Common myeloid progenitor, CD34-positive (primary cell): ENCODE measurements around the gene DPEP3.

Source experiments
- CTCF ChIA-PET: fragments of 350-600 bp; sonication (Branson Sonifier 250); formaldehyde crosslinking; loops from one replicate; lab custom pipeline; 2021; ENCODE audit warnings: antibody characterized with exemption; lab: Charles Lee
- POLR2A ChIA-PET: fragments of 350-600 bp; sonication (Branson Sonifier 250); formaldehyde crosslinking; loops from one replicate; lab custom pipeline; 2021; ENCODE audit warnings: antibody characterized with exemption; lab: Charles Lee
- DNase-seq, 3 donors: peaks; one replicate each; pipeline versions ENCODE4 v3.0.0 to v3.0.0-alpha.2; 2013
- H3K27ac ChIP-seq, 2 experiments: 1 replicate in 1 of 2; 2 replicates in 1 of 2; pipeline ENCODE4 v1.7.0; 2013; ENCODE audit warnings: inconsistent platforms in 2 of 2, low read length in 2 of 2, mild to moderate bottlenecking in 2 of 2, low read depth in 1 of 2, moderate library complexity in 1 of 2; ENCODE audit not compliant: severe bottlenecking in 2 of 2, insufficient read depth in 1 of 2, poor library complexity in 1 of 2
- H3K27me3 ChIP-seq, 5 experiments: replicated peaks in 2 of 5; 1 replicate in 3 of 5; 2 replicates in 2 of 5; pipeline versions ENCODE4 v1.6.1 to v1.7.0; 2013; ENCODE audit warnings: low read length in 4 of 5, mild to moderate bottlenecking in 2 of 5, moderate library complexity in 2 of 5, inconsistent platforms in 1 of 5; ENCODE audit not compliant: insufficient read depth in 5 of 5, control insufficient read depth in 4 of 5
- H3K36me3 ChIP-seq, 4 experiments: 1 replicate in 2 of 4; 2 replicates in 2 of 4; pipeline versions ENCODE4 v1.6.1 to v1.7.0; 2013; ENCODE audit warnings: low read length in 3 of 4, control low read depth in 1 of 4, mild to moderate bottlenecking in 1 of 4; ENCODE audit not compliant: control insufficient read depth in 4 of 4, insufficient read depth in 4 of 4
- H3K4me1 ChIP-seq, 4 experiments: 1 replicate in 3 of 4; 2 replicates in 1 of 4; pipeline versions ENCODE4 v1.6.1 to v1.7.1; 2013; ENCODE audit warnings: low read length in 3 of 4, mild to moderate bottlenecking in 3 of 4, control low read depth in 1 of 4, inconsistent platforms in 1 of 4, moderate library complexity in 1 of 4; ENCODE audit not compliant: control insufficient read depth in 4 of 4, insufficient read depth in 4 of 4; ENCODE audit errors: control extremely low read depth in 1 of 4
- H3K4me3 ChIP-seq, 7 experiments: 1 replicate in 4 of 7; 2 replicates in 3 of 7; pipeline versions ENCODE4 v1.5.1 to v1.7.0; 2013; ENCODE audit warnings: mild to moderate bottlenecking in 7 of 7, low read length in 6 of 7, moderate library complexity in 6 of 7, inconsistent platforms in 2 of 7, low read depth in 2 of 7, control low read depth in 1 of 7; ENCODE audit not compliant: insufficient read depth in 4 of 7, control insufficient read depth in 1 of 7; ENCODE audit errors: extremely low read depth in 1 of 7
- H3K9me3 ChIP-seq, 5 experiments: 1 replicate in 4 of 5; 2 replicates in 1 of 5; pipeline versions ENCODE4 v1.6.1 to v1.7.1; 2013; ENCODE audit warnings: low read length in 4 of 5, mild to moderate bottlenecking in 2 of 5, inconsistent platforms in 1 of 5, low read depth in 1 of 5, moderate library complexity in 1 of 5; ENCODE audit not compliant: control insufficient read depth in 4 of 5, insufficient read depth in 2 of 5; ENCODE audit errors: control extremely low read depth in 1 of 5
- WGBS: methylation state at CpG from one replicate; pipeline ENCODE4 v1.1.5; 2013; ENCODE audit not compliant: insufficient coverage; 5-methylcytosine and 5-hydroxymethylcytosine counted together

DPEP3 gene

DNA sequence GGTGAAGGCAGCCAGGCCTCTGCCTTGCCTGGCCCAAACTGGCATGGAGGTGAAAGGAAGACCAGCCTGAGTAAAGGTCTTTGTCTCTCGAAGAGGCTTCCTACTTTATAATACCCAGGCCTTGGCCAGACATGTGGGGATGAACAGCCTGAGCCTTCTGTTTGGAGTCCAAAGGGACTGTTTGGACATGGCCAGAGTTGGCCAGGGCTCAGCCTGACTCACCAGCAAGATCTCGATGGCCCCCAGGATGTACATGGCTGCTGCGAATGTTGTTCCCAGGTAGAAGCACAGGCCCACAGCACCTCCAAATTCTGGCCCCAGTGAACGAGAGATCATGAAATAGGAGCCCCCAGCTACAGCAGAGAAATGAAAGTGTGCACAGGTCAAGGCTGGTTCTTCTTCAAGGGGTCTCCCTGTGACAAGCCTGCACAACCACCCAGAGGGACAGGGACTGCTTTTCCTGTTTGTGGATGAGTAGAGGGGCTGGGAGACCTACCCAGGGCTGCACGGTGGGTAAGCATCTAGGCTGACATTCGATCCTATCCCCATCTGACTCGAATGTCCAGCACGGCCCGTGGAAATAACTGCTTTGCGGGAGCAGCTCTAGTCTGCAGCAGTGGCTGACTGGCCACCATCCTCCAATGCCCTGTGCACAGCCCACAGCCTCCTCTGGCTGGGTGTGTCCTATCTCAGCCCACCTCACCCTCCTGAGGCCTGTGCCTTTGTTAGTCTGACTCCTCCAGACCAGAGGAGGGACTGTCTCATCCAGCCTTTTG lies 25.7 kb downstream of the DPEP3 start:
- WGBS = 95% methylated on average over 8 of the region's 10 CpGs
- H3K27me3 ChIP-seq = no peaks in the 10 kb centered on the region
- H3K9me3 ChIP-seq = no peaks in the 10 kb centered on the region
- no peak overlapping the region for H3K27ac ChIP-seq
- H3K36me3 ChIP-seq = peaks cover 0 to 60% (median 15%) of the 10 kb centered on the region in 4 experiments
- CTCF ChIA-PET = interaction anchor here (0.6 to 1.7 kb wide), 2 partner anchors 12 to 51 kb away, joined by 3 to 5 read pairs; no protein-coding TSS in a partner anchor
- DNase-seq = no peak
- no peak overlapping the region for H3K4me3 ChIP-seq
- no peaks in the 10 kb centered on the region for H3K4me1 ChIP-seq
- POLR2A ChIA-PET = no interaction called here

DNA sequence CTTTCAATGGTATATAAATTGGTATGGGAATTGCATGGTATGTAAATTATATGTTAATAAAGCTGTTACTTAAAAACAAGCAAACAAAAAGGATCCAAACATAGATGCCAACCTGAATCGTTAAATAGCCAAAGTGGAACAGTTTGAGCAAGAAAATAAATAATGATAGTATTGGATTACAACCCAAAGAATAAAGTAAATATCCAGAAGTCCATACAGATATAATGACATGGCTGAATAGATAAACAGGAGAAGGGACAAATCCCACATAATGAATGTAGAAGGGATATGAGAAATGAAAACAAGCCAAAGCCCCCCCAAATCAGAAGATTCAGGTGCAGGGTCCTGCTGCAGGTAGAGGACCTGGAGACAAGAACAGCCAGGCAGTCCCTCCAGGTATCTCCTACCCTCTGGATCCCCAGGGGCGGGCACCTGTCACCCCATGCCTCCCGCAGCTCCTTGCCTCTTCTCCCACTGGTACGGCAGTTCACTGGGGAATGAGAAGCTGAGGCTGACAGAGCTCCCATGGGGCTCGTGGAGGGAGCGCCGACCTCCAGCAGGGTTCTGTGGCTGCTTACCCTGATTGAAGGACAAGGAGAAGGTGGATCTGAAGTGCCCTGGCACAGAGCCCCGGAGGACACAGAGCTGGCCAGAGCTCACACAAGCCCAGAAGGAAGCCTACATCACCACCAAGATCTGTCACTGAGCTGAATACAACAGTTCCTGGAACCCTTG lies 26.5 kb downstream of the DPEP3 start:
- no peaks in the 10 kb centered on the region for H3K4me1 ChIP-seq
- ChIA-PET CTCF (interaction anchor here (1.0 to 1.7 kb wide), 3 partner anchors 12 to 33 kb away, joined by 3 to 5 read pairs (median 3); no protein-coding TSS in a partner anchor), POLR2A (no interaction called here)
- no peak for DNase-seq
- H3K9me3 ChIP-seq = no peaks in the 10 kb centered on the region
- H3K4me3 ChIP-seq = no peak overlapping the region
- 100% methylated on average over 6 of the region's 8 CpGs for WGBS
- H3K27me3 ChIP-seq = no peaks in the 10 kb centered on the region
- peaks cover 0 to 57% (median 15%) of the 10 kb centered on the region in 4 experiments for H3K36me3 ChIP-seq
- no peak overlapping the region for H3K27ac ChIP-seq

DNA sequence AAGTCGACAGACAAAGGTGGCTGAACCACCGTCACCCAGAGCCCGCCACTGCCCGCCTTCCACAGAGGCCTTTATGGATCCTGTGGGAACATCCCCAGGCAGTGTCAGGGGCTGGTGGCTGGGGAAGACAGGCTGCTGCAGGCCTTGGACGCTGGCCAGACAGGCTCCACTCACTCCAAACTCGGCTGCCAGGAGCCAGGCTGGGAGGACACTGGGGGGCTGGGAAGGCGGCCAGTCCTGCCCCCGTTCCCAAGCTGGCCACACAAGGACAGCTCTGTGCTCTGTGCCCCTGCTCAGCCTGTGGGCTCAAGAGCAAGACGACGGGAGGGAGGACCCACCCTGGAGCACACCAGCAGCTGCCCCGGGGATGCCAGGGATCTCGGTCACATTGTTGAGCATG lies 28.8 kb downstream of the DPEP3 start:
- WGBS = 94% methylated on average over 10 of the region's 12 CpGs
- no peaks in the 10 kb centered on the region for H3K27me3 ChIP-seq
- no peak overlapping the region for H3K4me3 ChIP-seq
- no peaks in the 10 kb centered on the region for H3K4me1 ChIP-seq
- POLR2A ChIA-PET = no interaction called here
- no peak overlapping the region for H3K27ac ChIP-seq
- DNase-seq = no peak
- CTCF ChIA-PET = interaction anchor here (1.0 to 1.7 kb wide), 7 partner anchors 9 to 89 kb away, joined by 3 to 5 read pairs (median 3); no protein-coding TSS in a partner anchor
- peaks cover 2 to 65% (median 20%) of the 10 kb centered on the region in 4 experiments for H3K36me3 ChIP-seq
- no peaks in the 10 kb centered on the region for H3K9me3 ChIP-seq

DNA sequence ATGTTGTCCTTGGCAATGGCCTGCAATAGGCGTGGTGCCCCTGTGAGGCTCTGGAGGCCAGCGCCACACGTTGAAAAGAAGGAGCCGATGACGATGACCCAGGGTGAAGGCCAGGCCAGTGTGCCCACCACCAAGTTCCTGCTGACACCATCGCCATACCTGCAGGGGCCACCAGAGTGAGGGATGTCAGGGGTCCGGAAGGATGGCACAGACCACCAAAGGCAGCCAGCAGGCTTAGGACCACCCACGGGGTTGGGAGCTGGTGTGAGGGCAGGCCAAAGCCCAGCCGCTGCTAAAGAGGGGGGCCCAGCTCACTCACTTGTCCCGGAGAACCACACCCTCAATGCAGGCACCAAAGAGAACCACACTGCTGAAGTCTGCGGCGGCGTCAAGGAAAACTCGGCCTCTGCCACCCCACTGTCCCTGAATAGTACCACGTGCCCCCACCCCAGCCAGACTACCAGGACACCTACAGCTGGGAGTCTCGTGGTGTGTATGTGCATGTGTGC lies 29.9 kb downstream of the DPEP3 start:
- Histone ChIP-seq H3K4me3 (no peak overlapping the region), H3K4me1 (no peaks in the 10 kb centered on the region), H3K27ac (no peak overlapping the region), H3K9me3 (no peaks in the 10 kb centered on the region), H3K27me3 (no peaks in the 10 kb centered on the region), H3K36me3 (peaks cover 2 to 75% (median 26%) of the 10 kb centered on the region in 4 experiments)
- ChIA-PET CTCF (interaction anchor here (0.7 to 1.7 kb wide), 8 partner anchors 8 to 30 kb away, joined by 3 to 5 read pairs (median 3); no protein-coding TSS in a partner anchor), POLR2A (interaction anchor here (0.6 kb wide), 1 partner anchor 14 kb away, joined by 3 read pairs; the partner anchor contains the start of gene PSMB10)
- WGBS = 98% methylated on average over 15 of the region's 16 CpGs
- no peak for DNase-seq

DNA sequence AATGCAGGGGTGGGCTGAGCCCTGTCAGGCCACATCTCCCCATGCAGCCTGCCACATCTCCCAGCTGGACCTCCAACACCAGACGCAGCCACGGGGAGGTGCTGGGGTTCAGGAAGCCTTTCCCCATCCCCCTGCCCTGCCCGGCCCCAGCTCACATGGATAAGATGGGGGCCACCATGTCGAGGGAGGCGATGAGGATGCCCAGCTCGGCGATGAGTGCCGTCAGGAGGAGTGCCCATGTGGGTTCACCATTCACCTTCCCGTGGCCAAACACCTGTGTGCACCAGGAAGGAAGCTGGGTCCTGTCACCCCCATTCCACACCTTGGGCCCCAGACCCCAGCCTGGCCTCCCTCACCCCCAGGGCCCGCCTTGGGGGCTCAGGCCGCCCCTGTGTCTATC lies 30.7 kb downstream of the DPEP3 start:
- 94% methylated on average over 9 of the region's 11 CpGs for WGBS
- Histone ChIP-seq H3K4me1 (no peaks in the 10 kb centered on the region), H3K27me3 (no peaks in the 10 kb centered on the region), H3K9me3 (no peaks in the 10 kb centered on the region), H3K36me3 (peaks cover 2 to 81% (median 30%) of the 10 kb centered on the region in 4 experiments), H3K27ac (no peak overlapping the region), H3K4me3 (no peak overlapping the region)
- DNase-seq = no peak
- ChIA-PET CTCF (interaction anchor here (1.1 kb wide), 3 partner anchors 18 to 31 kb away, joined by 3 read pairs; no protein-coding TSS in a partner anchor), POLR2A (interaction anchor here (0.6 kb wide), 1 partner anchor 13 kb away, joined by 3 read pairs; the partner anchor contains the start of gene PSMB10)

DNA sequence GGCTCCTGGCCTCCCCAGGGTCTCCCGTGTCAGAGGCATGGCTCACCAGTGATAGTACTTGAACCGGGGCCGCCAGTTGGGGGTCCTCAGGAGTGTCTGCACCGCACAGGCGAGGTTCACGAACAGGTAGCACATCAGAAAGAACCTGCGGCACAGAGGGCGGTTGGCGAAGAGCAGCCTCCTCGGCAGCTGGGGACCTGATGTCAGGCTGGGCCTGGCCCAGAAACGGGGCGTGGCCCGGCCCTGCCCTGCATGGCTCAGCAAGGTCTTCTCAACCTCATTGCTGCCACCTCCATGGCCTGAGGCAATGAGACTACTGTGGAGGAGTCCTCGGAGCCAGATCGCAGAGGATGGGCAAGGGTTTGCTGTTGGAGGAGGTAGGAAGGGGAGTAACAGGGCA lies 32.3 kb downstream of the DPEP3 start:
- POLR2A ChIA-PET = interaction anchor here (1.2 kb wide), 1 partner anchor 12 kb away, joined by 3 read pairs; no protein-coding TSS in a partner anchor
- Histone ChIP-seq H3K27ac (no peak overlapping the region), H3K4me1 (no peaks in the 10 kb centered on the region), H3K27me3 (no peaks in the 10 kb centered on the region), H3K9me3 (no peaks in the 10 kb centered on the region), H3K4me3 (no peak overlapping the region), H3K36me3 (peaks cover 2 to 75% (median 26%) of the 10 kb centered on the region in 4 experiments)
- WGBS = 97% methylated on average over 15 of the region's 15 CpGs
- no peak for DNase-seq
- CTCF ChIA-PET = interaction anchor here (1.6 kb wide), 1 partner anchor 92 kb away, joined by 4 read pairs; no protein-coding TSS in a partner anchor
